ENCODE measurements around the gene EXOG. TPM values are rescaled to one million over a fixed set of nuclear protein-coding genes. Genes with fewer than 3 reads are reported as not detected.

Gene EXOG
- total RNA-seq, 1 donor from 2014 or later: 18.4 TPM

DNA sequence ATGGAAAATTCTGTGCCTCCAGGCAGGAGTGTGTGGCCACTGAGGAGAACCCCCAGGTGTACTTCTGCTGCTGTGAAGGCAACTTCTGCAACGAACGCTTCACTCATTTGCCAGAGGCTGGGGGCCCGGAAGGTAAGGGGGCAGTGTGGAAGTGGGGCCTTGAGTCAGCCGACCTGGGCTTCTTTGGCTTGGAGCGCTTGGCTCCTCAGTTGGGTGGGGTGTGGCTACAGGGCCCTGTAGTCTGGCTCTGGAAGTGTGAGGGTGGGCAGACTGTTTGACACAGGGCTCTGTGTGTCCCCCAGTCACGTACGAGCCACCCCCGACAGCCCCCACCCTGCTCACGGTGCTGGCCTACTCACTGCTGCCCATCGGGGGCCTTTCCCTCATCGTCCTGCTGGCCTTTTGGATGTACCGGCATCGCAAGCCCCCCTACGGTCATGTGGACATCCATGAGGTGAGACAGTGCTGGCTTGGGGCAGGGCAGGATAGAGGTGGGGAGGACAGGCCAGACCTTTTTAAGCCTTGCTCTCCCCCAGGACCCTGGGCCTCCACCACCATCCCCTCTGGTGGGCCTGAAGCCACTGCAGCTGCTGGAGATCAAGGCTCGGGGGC, 18.2 kb upstream of the EXOG start:
- Mint-ChIP-seq H3K4me1 (ENCODE audit: unreplicated experiment) (peaks cover 6% of the 10 kb centered on the region), H3K27me3 (ENCODE audit: unreplicated experiment) (no peaks in the 10 kb centered on the region), H3K36me3 (ENCODE audit: unreplicated experiment) (peaks cover 16% of the 10 kb centered on the region), H3K27ac (ENCODE audit: unreplicated experiment) (no peak overlapping the region), H3K4me3 (ENCODE audit: unreplicated experiment) (no peak overlapping the region), H3K9me3 (ENCODE audit: unreplicated experiment) (no peaks in the 10 kb centered on the region)
- no peak for DNase-seq (ENCODE audit: extremely low spot score, unreplicated experiment)
- TF ChIP-seq, protein P1, sequence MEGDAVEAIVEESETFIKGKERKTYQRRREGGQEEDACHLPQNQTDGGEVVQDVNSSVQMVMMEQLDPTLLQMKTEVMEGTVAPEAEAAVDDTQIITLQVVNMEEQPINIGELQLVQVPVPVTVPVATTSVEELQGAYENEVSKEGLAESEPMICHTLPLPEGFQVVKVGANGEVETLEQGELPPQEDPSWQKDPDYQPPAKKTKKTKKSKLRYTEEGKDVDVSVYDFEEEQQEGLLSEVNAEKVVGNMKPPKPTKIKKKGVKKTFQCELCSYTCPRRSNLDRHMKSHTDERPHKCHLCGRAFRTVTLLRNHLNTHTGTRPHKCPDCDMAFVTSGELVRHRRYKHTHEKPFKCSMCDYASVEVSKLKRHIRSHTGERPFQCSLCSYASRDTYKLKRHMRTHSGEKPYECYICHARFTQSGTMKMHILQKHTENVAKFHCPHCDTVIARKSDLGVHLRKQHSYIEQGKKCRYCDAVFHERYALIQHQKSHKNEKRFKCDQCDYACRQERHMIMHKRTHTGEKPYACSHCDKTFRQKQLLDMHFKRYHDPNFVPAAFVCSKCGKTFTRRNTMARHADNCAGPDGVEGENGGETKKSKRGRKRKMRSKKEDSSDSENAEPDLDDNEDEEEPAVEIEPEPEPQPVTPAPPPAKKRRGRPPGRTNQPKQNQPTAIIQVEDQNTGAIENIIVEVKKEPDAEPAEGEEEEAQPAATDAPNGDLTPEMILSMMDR (IDR thresholded peaks at IDR 0.05): no peak

DNA sequence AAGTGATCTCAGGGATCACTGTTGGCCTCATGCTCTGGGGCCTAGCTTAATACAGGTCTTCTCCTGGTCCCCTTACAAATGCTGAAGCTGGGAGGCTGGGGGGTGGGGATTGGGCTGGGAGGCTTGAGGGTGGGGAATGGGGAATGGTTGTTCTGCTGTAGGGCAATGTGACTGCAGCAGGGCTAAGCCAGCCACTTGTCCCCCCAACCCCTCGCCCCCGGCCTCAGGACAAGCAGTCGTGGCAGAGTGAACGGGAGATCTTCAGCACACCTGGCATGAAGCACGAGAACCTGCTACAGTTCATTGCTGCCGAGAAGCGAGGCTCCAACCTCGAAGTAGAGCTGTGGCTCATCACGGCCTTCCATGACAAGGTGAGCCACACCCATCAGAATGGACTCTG, 17.2 kb upstream of the EXOG start:
- peak; percentile 76 for DNase-seq (ENCODE audit: extremely low spot score, unreplicated experiment)
- H3K4me3 Mint-ChIP-seq (ENCODE audit: unreplicated experiment): no peak overlapping the region
- TF ChIP-seq, protein P1 (IDR thresholded peaks at IDR 0.05): no peak
- no peaks in the 10 kb centered on the region for H3K4me1 Mint-ChIP-seq (ENCODE audit: unreplicated experiment)
- no peak overlapping the region for H3K27ac Mint-ChIP-seq (ENCODE audit: unreplicated experiment)
- H3K36me3 Mint-ChIP-seq (ENCODE audit: unreplicated experiment): peaks cover 21% of the 10 kb centered on the region
- H3K9me3 Mint-ChIP-seq (ENCODE audit: unreplicated experiment): no peaks in the 10 kb centered on the region
- H3K27me3 Mint-ChIP-seq (ENCODE audit: unreplicated experiment): no peaks in the 10 kb centered on the region

DNA sequence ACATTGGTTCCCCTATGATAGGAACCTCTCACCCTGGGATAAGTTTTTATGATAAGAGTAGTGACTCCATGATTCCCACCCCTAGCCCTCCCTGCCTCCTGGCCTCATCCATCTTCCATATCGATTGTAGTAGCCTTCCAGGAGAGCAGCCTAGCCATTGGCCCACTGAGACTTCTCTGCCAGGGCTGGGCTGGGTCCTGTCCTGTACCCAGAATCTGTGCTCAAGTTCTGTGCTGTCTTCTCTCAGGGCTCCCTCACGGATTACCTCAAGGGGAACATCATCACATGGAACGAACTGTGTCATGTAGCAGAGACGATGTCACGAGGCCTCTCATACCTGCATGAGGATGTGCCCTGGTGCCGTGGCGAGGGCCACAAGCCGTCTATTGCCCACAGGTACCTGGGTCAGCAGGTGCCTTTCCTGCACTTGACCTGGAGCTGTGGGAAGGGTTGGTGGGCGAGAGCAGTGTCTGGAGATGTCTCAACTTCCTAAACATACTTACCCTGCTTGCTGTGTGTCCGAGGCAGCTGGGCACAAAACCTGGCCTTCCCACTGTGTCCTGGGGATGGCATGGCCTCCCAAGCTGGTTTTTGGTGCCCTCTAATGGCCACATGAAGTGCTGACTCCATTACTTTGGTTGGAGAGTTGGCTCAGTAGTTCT, 16.6 kb upstream of the EXOG start:
- H3K4me3 Mint-ChIP-seq (ENCODE audit: unreplicated experiment): no peak overlapping the region
- H3K9me3 Mint-ChIP-seq (ENCODE audit: unreplicated experiment): no peaks in the 10 kb centered on the region
- H3K27ac Mint-ChIP-seq (ENCODE audit: unreplicated experiment): peak overlapping the region; percentile 15
- H3K27me3 Mint-ChIP-seq (ENCODE audit: unreplicated experiment): no peaks in the 10 kb centered on the region
- peaks cover 21% of the 10 kb centered on the region for H3K36me3 Mint-ChIP-seq (ENCODE audit: unreplicated experiment)
- no peaks in the 10 kb centered on the region for H3K4me1 Mint-ChIP-seq (ENCODE audit: unreplicated experiment)
- DNase-seq (ENCODE audit: extremely low spot score, unreplicated experiment): peak; percentile 85
- TF ChIP-seq, protein P1 (IDR thresholded peaks at IDR 0.05): peak; percentile 85

DNA sequence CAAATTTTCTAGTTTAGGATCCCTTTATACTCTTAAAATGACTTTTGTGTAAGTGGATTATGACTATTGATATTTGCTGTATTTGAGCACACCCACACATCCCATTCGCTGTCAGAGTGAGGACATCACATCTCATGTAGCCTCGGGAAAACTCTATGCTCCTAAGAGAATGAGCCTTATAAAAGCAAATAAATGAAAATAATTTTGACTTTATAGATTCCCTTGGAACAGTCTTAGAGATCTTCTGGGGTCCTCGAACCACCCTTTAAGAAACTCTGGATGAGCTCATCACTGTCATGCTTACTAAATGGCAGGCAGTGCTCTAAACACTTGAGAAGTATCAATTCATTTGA, 16.1 kb upstream of the EXOG start:
- Mint-ChIP-seq H3K9me3 (ENCODE audit: unreplicated experiment) (no peaks in the 10 kb centered on the region), H3K4me3 (ENCODE audit: unreplicated experiment) (no peak overlapping the region), H3K4me1 (ENCODE audit: unreplicated experiment) (no peaks in the 10 kb centered on the region), H3K27ac (ENCODE audit: unreplicated experiment) (no peak overlapping the region), H3K36me3 (ENCODE audit: unreplicated experiment) (peaks cover 26% of the 10 kb centered on the region), H3K27me3 (ENCODE audit: unreplicated experiment) (no peaks in the 10 kb centered on the region)
- no peak for DNase-seq (ENCODE audit: extremely low spot score, unreplicated experiment)
- TF ChIP-seq, protein P1 (IDR thresholded peaks at IDR 0.05): peak; percentile 16

DNA sequence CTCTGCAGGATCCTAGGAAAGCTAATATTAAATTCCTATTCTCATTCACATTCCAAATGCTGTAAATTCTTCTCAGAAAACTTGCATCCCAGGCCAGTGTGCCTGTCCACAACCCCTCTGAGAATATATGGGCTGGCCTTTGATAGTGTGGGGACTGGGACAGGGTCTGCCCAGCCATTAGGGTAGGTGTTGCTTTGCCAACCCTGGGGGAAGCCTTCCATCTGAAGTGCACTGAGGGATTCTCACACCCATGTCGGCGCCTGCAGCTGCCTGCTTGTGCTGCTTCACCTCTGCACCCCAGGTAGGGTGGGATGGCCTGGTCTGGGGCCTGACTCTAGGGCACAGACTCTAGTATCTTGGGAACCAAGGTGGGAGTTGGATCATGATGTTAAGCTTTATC, 15.2 kb upstream of the EXOG start:
- no peak overlapping the region for H3K27ac Mint-ChIP-seq (ENCODE audit: unreplicated experiment)
- no peak overlapping the region for H3K4me3 Mint-ChIP-seq (ENCODE audit: unreplicated experiment)
- DNase-seq (ENCODE audit: extremely low spot score, unreplicated experiment): peak; percentile 68
- no peaks in the 10 kb centered on the region for H3K4me1 Mint-ChIP-seq (ENCODE audit: unreplicated experiment)
- no peaks in the 10 kb centered on the region for H3K9me3 Mint-ChIP-seq (ENCODE audit: unreplicated experiment)
- no peaks in the 10 kb centered on the region for H3K27me3 Mint-ChIP-seq (ENCODE audit: unreplicated experiment)
- TF ChIP-seq, protein P1 (IDR thresholded peaks at IDR 0.05): no peak
- H3K36me3 Mint-ChIP-seq (ENCODE audit: unreplicated experiment): peaks cover 29% of the 10 kb centered on the region
